Thymus (tissue), 11 donors: ENCODE measurements around the gene C20orf204. TPM values are rescaled to one million over a fixed set of nuclear protein-coding genes. Genes with fewer than 3 reads are reported as not detected.

ENCODE experiments used
- DNase-seq, 9 donors: peaks; one replicate each; pipeline ENCODE4 v3.0.0-alpha.2; 2013; ENCODE audit warnings: low spot score in 9 of 9, low read depth in 6 of 9, missing footprints in 1 of 9
- H3K27ac ChIP-seq, 2 donors: one replicate each; pipeline ENCODE4 v1.5.1; 2013; ENCODE audit warnings: control low read depth in 1 of 2, low read depth in 1 of 2, low read length in 1 of 2, mild to moderate bottlenecking in 1 of 2, moderate library complexity in 1 of 2
- H3K27me3 ChIP-seq, 2 donors: one replicate each; pipeline ENCODE4 v1.5.1; 2013; ENCODE audit warnings: low read length in 1 of 2; ENCODE audit not compliant: control insufficient read depth in 2 of 2, insufficient read depth in 1 of 2
- H3K36me3 ChIP-seq, 2 donors: one replicate each; pipeline ENCODE4 v1.5.1; 2013; ENCODE audit warnings: low read length in 1 of 2, mild to moderate bottlenecking in 1 of 2, moderate library complexity in 1 of 2; ENCODE audit not compliant: control insufficient read depth in 2 of 2, insufficient read depth in 2 of 2
- H3K4me1 ChIP-seq, 2 donors: one replicate each; pipeline ENCODE4 v1.5.1; 2013; ENCODE audit warnings: low read length in 2 of 2; ENCODE audit not compliant: control insufficient read depth in 2 of 2, insufficient read depth in 2 of 2
- H3K4me3 ChIP-seq, 2 donors: one replicate each; pipeline ENCODE4 v1.5.1; 2013; ENCODE audit warnings: low read length in 2 of 2, control low read depth in 1 of 2, mild to moderate bottlenecking in 1 of 2
- H3K9me3 ChIP-seq, 2 donors: one replicate each; pipeline ENCODE4 v1.5.1; 2013; ENCODE audit warnings: low read length in 1 of 2, mild to moderate bottlenecking in 1 of 2; ENCODE audit not compliant: control insufficient read depth in 2 of 2, insufficient read depth in 1 of 2
- WGBS: extraction: QIAGEN DNeasy Blood & Tissue Kit; methylation state at CpG from one replicate; pipeline ENCODE4 v1.1.7; 2013; 5-methylcytosine and 5-hydroxymethylcytosine counted together
- polyA plus RNA-seq: library from polyadenylated mRNA; stranded (reverse); fragments of 200-250 nt; gene quantifications from one replicate; pipeline ENCODE4 v1.2.3, GENCODE V29; 2013
- total RNA-seq: library from RNA; stranded (reverse); fragments of 120-200 nt; gene quantifications from one replicate; pipeline ENCODE4 v1.2.4, GENCODE V29; 2013
- donor health status: healthy.

The C20orf204 gene
- total and polyA plus RNA-seq, 2 donors = 8.2 to 17.0 TPM

DNA sequence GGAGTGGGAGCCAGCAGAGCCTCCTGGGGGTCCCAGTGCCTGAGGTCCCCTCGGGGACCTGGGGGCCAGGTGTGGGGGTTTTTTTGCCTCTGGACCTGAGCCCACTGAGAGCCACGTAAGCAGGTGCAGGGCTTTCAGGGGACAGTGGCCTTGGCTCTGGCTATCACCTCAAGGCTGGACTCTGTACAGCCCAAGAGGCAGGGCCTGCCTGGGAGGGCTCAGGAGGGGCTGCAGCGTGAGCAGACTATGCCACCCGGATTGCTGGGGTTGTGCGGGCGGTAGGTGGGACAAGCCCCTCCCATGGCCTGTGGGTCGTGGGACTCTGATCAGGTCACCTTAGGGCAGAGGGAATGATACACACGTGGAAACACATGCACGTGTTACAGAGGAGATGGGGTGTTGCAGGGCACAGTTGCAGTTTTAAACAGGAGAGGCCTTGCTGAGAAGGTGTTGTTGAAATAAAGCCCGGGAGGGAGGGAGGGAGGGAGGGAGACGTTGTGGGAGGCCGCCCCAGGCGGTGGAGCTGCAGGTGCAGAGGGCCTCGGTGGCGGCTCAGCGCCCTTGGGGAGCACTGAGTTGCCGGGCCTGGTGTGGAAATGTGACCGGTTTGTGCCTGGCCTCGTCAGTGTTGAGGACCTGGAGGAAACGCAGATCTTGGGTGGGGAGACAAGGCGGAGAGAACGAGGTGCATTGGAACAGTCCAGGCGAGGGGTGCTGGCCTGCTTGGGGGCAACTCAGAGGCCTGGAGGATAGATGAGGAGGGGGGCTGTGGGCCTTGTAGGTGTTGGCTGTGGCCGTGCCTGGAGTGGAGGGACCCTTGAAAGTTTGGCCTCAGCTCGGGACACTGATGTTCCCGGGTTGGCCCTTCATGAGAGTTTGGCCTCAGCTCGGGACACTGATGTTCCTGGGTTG lies 29.3 kb downstream of the C20orf204 start:
- peak in 5 of 9 donors; percentile 55 to 85 (median 69) for DNase-seq
- H3K36me3 ChIP-seq = no peaks in the 10 kb centered on the region
- no peaks in the 10 kb centered on the region for H3K27me3 ChIP-seq
- WGBS = 41% methylated on average over 27 of the region's 27 CpGs
- no peak overlapping the region for H3K4me3 ChIP-seq
- H3K9me3 ChIP-seq = peaks cover 0 to 2% of the 10 kb centered on the region in 2 donors
- H3K27ac ChIP-seq = peak overlapping the region; percentile 58 to 93
- peaks cover 27 to 55% of the 10 kb centered on the region in 2 donors for H3K4me1 ChIP-seq

DNA sequence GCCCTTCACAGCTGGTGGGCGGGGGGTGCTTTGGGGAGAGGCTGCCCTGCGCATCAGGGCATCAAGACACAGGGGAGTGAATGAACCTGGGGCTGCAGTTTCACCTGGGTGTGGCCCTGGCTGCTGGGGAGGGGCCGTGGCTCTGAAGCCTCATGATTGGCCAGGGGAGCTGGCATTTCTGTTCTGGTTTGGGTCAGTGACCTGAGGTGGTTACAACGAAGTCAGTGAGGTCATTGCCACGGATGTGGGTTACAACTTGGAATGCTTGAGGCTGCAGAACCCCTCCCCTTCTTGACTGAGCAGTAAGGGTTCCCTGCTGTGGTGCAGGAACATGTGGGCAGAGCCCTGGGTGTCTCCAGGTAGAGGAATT lies 30.0 kb downstream of the C20orf204 start:
- H3K9me3 ChIP-seq = peaks cover 0 to 2% of the 10 kb centered on the region in 2 donors
- DNase-seq = peak in 1 of 9 donors; percentile 62
- H3K4me1 ChIP-seq = peaks cover 27 to 55% of the 10 kb centered on the region in 2 donors
- H3K27ac ChIP-seq = peak overlapping the region; percentile 53 to 93
- WGBS = 55% methylated on average over 5 of the region's 5 CpGs
- H3K27me3 ChIP-seq = no peaks in the 10 kb centered on the region
- H3K36me3 ChIP-seq = no peaks in the 10 kb centered on the region
- no peak overlapping the region for H3K4me3 ChIP-seq

DNA sequence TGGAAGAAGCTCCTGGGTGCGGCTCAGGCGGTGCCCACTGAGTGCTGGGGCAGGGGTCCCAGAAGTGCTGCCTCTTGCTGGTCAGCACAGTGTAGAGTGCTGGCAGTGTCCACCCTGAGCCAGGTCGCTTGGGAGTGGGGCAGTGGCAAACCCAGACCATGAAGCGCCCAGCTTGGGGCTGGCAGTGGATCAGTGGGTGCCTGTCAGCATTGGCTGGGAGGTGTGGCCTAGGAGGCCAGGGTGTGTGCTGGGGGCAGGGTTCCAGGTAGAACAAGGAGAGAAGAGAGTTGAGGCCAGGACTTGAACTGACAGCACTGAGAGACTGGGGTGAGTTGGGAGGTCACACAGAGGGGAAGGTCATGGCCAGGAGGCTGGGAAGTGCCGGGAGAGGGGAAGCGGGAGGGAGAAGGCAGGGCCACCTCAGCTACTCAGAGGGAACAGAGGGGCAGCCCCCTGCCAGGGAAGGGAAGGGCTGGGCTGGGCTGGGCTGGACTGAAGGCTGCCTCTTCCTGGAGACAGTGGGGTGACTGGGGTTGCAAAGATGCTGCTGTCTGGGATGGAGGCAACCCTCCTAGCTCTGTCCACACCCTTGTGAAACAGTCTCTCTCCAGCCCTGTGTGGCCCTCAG lies 31.1 kb downstream of the C20orf204 start:
- peaks cover 0 to 2% of the 10 kb centered on the region in 2 donors for H3K9me3 ChIP-seq
- H3K27ac ChIP-seq = no peak overlapping the region
- no peak overlapping the region for H3K4me3 ChIP-seq
- no peak for DNase-seq
- H3K4me1 ChIP-seq = peaks cover 27 to 53% of the 10 kb centered on the region in 2 donors
- WGBS = 82% methylated on average over 6 of the region's 6 CpGs
- peaks cover 0 to 4% of the 10 kb centered on the region in 2 donors for H3K36me3 ChIP-seq
- H3K27me3 ChIP-seq = no peaks in the 10 kb centered on the region

DNA sequence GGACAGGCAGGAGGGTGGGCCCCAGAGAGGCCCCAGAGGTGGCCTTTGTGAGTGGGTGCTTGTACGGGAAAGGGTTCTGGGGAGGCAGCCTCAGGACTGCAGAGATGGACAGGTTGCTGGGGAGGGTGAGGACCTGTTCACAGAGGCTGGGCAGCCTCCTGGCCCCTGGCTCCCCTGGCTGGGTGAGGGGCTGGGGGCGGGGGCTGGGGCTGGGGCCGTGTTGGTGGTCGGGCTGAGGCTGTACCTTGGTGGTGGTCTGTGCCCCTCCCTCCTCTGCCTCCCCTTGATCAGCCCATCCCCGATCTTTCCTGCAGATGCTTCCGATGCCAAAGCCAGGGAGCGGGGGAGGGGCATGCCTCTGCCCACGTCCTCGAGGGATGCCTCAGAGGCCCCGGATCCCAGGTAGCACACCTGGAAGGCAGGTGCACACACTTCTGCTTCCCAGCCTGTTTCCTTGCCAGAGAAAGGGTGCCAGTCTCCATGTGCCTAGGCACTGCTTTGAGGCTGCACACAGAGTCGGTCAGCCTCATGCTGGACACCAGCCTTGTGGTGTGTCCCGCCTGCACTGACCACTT lies 31.8 kb downstream of the C20orf204 start:
- peaks cover 7 to 11% of the 10 kb centered on the region in 2 donors for H3K36me3 ChIP-seq
- DNase-seq = no peak
- H3K4me3 ChIP-seq = no peak overlapping the region
- H3K9me3 ChIP-seq = peaks cover 0 to 2% of the 10 kb centered on the region in 2 donors
- WGBS = 85% methylated on average over 12 of the region's 12 CpGs
- H3K27me3 ChIP-seq = no peaks in the 10 kb centered on the region
- no peak overlapping the region for H3K27ac ChIP-seq
- H3K4me1 ChIP-seq = peaks cover 27 to 47% of the 10 kb centered on the region in 2 donors

DNA sequence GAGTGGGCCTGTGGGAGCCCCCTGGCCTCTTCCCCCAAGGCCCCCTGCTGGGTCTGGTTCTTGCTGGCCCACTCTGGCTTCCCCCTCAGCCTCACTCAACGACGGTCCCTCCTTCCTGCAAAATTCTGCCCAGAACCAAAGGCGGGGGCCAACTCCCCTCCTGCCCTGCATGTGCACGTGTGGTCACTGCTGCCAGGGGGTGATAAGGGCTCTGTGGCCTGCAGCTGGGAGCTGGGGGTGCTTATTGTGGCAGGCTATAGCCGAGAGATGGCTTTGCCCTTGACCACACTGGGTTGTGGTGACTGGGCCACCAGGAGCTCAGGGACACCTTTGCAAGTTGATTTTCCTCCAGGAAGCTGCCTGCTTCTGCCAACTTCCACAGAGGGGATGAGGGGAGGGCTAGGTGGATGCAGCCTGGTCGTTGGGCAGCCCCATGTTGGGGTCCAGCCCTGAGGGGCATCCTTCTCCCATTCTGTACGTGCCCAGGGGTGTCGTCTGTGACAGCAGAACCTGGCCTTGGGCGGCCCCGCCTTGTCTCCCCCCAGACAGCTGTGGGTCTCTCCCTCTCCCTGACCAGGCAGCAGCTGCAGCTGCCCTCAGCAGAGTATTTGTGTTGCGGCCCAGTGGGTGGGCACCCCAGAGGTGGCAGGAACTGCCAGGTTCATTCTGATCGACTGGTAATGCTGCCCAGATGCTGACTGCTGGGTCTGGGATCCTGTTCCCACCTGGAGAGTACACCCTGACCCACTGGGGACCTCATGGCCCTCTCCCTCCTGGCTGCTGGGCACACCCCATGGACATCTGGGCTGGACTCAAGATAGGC lies 32.6 kb downstream of the C20orf204 start:
- H3K4me1 ChIP-seq = peaks cover 25 to 44% of the 10 kb centered on the region in 2 donors
- 70% methylated on average over 12 of the region's 12 CpGs for WGBS
- H3K36me3 ChIP-seq = peaks cover 13 to 19% of the 10 kb centered on the region in 2 donors
- peaks cover 0 to 2% of the 10 kb centered on the region in 2 donors for H3K9me3 ChIP-seq
- H3K27me3 ChIP-seq = no peaks in the 10 kb centered on the region
- H3K4me3 ChIP-seq = no peak overlapping the region
- no peak for DNase-seq
- H3K27ac ChIP-seq = no peak overlapping the region

DNA sequence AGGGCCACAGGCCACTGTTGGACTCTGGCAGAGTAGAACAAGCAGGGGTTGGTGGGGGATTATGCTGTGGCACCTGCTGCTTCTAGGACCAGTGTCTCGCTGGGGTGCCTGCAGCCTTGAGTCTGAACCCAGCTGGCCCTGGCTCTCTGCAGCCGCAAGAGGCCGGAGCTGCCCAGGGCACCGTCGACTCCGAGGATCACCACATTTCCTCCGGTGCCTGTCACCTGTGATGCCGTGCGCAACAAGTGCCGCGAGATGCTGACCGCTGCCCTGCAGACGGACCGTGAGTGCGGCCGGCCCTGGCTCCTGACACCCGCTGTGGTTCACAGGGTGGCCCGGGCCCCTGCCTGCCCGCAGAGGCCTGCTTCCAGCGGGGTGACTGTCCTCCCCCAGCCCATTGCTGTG lies 33.2 kb downstream of the C20orf204 start:
- H3K27ac ChIP-seq = no peak overlapping the region
- DNase-seq = no peak
- 93% methylated on average over 20 of the region's 20 CpGs for WGBS

DNA sequence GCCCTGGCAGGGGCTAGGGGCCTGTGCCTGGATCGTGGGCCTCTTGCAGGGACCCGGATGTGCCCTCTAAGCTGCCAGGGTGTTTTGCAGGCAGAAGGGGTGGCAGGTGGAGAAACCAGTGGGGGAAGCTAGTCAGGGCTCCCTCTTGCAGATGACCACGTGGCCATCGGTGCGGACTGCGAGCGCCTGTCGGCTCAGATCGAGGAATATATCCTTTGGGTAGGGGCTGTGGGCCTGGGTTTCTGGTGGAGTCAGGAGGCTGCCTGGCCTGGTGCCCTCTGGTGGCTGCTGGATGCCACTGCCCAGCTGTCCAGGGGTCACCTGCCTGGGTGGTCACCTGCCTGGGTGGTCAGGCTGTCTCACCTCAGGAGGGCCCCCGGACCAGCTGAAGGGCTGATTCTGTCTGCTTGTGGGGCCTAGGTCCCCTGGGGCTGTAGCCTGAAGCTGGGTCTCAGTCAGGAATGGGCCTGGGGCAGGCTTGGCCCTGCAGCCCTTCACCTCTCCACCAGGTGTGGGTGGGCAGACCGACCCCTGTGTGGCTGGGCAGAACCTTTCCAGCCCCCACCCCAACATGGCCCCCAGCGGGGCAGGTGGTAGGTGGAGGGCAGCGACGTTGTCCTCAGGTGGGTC lies 33.7 kb downstream of the C20orf204 start:
- Histone ChIP-seq H3K4me1 (peaks cover 14 to 33% of the 10 kb centered on the region in 2 donors), H3K27me3 (no peaks in the 10 kb centered on the region), H3K36me3 (peaks cover 24 to 30% of the 10 kb centered on the region in 2 donors), H3K9me3 (no peaks in the 10 kb centered on the region), H3K27ac (no peak overlapping the region), H3K4me3 (no peak overlapping the region)
- no peak for DNase-seq
- 79% methylated on average over 14 of the region's 14 CpGs for WGBS

More for the DNA sequence above, 33.2 kb downstream of the C20orf204 start:
- Histone ChIP-seq H3K36me3 (peaks cover 19 to 25% of the 10 kb centered on the region in 2 donors), H3K27me3 (no peaks in the 10 kb centered on the region), H3K9me3 (no peaks in the 10 kb centered on the region), H3K4me3 (no peak overlapping the region), H3K4me1 (peaks cover 19 to 38% of the 10 kb centered on the region in 2 donors)

DNA sequence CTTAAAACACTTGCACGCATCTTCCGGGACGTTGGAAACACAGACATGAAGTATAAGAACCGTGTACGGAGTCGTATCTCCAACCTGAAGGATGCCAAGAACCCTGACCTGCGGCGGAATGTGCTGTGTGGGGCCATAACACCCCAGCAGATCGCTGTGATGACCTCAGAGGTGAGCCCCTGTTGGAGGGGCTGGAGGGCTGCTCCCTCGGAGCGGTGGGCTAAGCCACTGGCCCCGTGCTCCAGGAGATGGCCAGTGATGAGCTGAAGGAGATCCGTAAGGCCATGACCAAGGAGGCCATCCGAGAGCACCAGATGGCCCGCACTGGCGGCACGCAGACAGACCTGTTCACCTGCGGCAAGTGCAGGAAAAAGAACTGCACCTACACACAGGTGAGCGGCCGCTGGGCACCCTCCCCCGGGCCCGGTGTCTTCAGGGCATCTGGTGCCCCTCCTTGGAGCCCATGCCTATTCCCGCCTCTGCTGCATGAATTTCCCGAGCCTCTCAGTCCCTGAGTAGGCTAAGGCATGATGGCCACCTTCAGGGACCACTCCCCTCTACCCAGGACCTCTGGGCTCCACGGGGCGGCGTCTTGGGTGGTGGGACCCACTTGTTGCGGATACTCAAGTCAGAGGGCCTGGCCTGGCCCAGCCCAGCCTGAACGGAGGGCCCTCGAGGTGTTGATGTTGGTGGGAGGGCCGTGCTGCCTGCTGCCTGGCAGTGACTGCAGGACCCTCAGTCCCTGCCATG lies 34.4 kb downstream of the C20orf204 start:
- H3K27ac ChIP-seq = no peak overlapping the region
- no peak overlapping the region for H3K4me3 ChIP-seq
- H3K27me3 ChIP-seq = no peaks in the 10 kb centered on the region
- WGBS = 98% methylated on average over 31 of the region's 31 CpGs
- no peak for DNase-seq
- H3K36me3 ChIP-seq = peaks cover 31 to 37% of the 10 kb centered on the region in 2 donors
- H3K4me1 ChIP-seq = peaks cover 8 to 26% of the 10 kb centered on the region in 2 donors
- no peaks in the 10 kb centered on the region for H3K9me3 ChIP-seq
